Activated naive CD4-positive, alpha-beta T cell treated with anti-CD3 and anti-CD28 coated beads for 36 hours (primary cell): ENCODE data around the gene B4GALNT3. TPM values are rescaled to one million over a fixed set of nuclear protein-coding genes. Genes with fewer than 3 reads are reported as not detected.

ENCODE experiments used
- CTCF ChIA-PET: fragments of 350-600 bp; sonication (Branson Sonifier 250); formaldehyde crosslinking; loops from one replicate; lab custom pipeline; 2021; ENCODE audit warnings: antibody characterized with exemption; lab: Charles Lee
- DNase-seq: peaks from one replicate; pipeline ENCODE4 v3.0.0-alpha.2; 2020
- H3K27ac Mint-ChIP-seq: one replicate; pipeline ENCODE4 v1.8.0; 2021; ENCODE audit warnings: mild to moderate bottlenecking, mixed read lengths
- H3K27me3 Mint-ChIP-seq: one replicate; pipeline ENCODE4 v1.8.0; 2021; ENCODE audit warnings: low read depth, mixed read lengths
- H3K36me3 Mint-ChIP-seq: one replicate; pipeline ENCODE4 v1.8.0; 2021; ENCODE audit warnings: low read depth, mixed read lengths
- H3K4me1 Mint-ChIP-seq: one replicate; pipeline ENCODE4 v1.8.0; 2021; ENCODE audit warnings: low read depth, mixed read lengths
- H3K4me3 Mint-ChIP-seq: one replicate; pipeline ENCODE4 v1.8.0; 2021; ENCODE audit warnings: mild to moderate bottlenecking, moderate library complexity, mixed read lengths
- H3K9me3 Mint-ChIP-seq: one replicate; pipeline ENCODE4 v1.8.0; 2021; ENCODE audit warnings: mixed read lengths
- intact Hi-C: fragments of 100-400 bp; cut with micrococcal nuclease; formaldehyde crosslinking; loops from one replicate; pipeline ENCODE4 v1.15.1; 2023
- total RNA-seq, 2 experiments: library from RNA; stranded (reverse); gene quantifications; one replicate each; pipeline ENCODE4 v1.2.3, GENCODE V29; 2021

B4GALNT3 gene
- total RNA-seq, 2 experiments from 2014 or later = 1.1 to 1.2 TPM

- no peaks in the 10 kb centered on the region for H3K9me3 Mint-ChIP-seq
- no peaks in the 10 kb centered on the region for H3K36me3 Mint-ChIP-seq
- CTCF ChIA-PET = interaction anchor here (0.6 to 7.3 kb wide), 12 partner anchors 12 to 399 kb away, joined by 3 to 70 read pairs (median 4); no protein-coding TSS in a partner anchor
- DNase-seq = no peak
- intact Hi-C loops = loop anchor here (10.0 kb wide), 1 partner anchor 489 kb away; the partner anchor contains the start of gene RAD52
- peaks cover 10% of the 10 kb centered on the region for H3K4me1 Mint-ChIP-seq
- no peak overlapping the region for H3K4me3 Mint-ChIP-seq
- H3K27ac Mint-ChIP-seq = no peak overlapping the region
- H3K27me3 Mint-ChIP-seq = peaks cover 11% of the 10 kb centered on the region
Measured at GRCh38 chr12:455821-456220, 3.9 kb upstream of the B4GALNT3 start.

- CTCF ChIA-PET = interaction anchor here (1.5 to 6.3 kb wide), 4 partner anchors 8 to 89 kb away, joined by 5 to 34 read pairs (median 9); no protein-coding TSS in a partner anchor
- Mint-ChIP-seq H3K27me3 (peaks cover 22% of the 10 kb centered on the region), H3K4me1 (peaks cover 11% of the 10 kb centered on the region), H3K27ac (no peak overlapping the region), H3K4me3 (no peak overlapping the region), H3K36me3 (no peaks in the 10 kb centered on the region), H3K9me3 (no peaks in the 10 kb centered on the region)
- DNase-seq = no peak
- intact Hi-C loops = loop anchor here (10.0 kb wide), 1 partner anchor 487 kb away; the partner anchor contains the start of gene RAD52
Measured at GRCh38 chr12:457676-458075, 2.1 kb upstream of the B4GALNT3 start.

- no peaks in the 10 kb centered on the region for H3K36me3 Mint-ChIP-seq
- CTCF ChIA-PET = interaction anchor here (0.7 kb wide), 1 partner anchor 85 kb away, joined by 4 read pairs; no protein-coding TSS in a partner anchor
- H3K27me3 Mint-ChIP-seq = peaks cover 22% of the 10 kb centered on the region
- H3K4me1 Mint-ChIP-seq = peaks cover 11% of the 10 kb centered on the region
- intact Hi-C loops = loop anchor here (10.0 kb wide), 1 partner anchor 486 kb away; the partner anchor contains the start of gene RAD52
- H3K4me3 Mint-ChIP-seq = peak overlapping the region; percentile 66
- DNase-seq = no peak
- no peaks in the 10 kb centered on the region for H3K9me3 Mint-ChIP-seq
- no peak overlapping the region for H3K27ac Mint-ChIP-seq
Measured at GRCh38 chr12:459050-459429, 699 bp upstream of the B4GALNT3 start.

GRCh38 chr12:460261-461230 lies 807 bp downstream of the B4GALNT3 start:
- Mint-ChIP-seq H3K4me3 (peak overlapping the region; percentile 72), H3K36me3 (no peaks in the 10 kb centered on the region), H3K4me1 (peaks cover 11% of the 10 kb centered on the region), H3K27ac (no peak overlapping the region), H3K9me3 (no peaks in the 10 kb centered on the region), H3K27me3 (peaks cover 22% of the 10 kb centered on the region)
- DNase-seq = peak; percentile 44
- CTCF ChIA-PET = interaction anchor here (0.8 kb wide), 1 partner anchor 87 kb away, joined by 3 read pairs; no protein-coding TSS in a partner anchor
- intact Hi-C loops = no loop called here

DNA sequence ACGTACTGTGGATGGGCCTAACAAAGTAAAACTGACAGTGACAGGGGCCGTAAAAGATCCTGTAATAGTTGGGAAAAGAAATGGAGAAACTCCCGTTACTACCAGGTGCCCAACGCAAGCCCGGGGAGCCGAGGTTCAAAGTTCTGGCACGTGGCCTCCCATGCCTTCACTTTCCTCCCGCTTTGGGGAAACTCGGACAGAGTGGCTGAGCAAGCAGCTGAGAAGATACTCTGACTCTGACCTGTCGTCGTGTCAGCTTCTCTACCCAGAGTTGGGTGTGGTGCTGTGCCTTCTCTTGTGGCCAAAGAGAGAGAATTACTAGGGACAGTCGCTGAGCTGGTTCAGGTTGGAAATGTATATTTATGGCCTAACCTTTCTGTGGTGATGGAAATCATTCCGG lies 1.7 kb downstream of the B4GALNT3 start:
- Mint-ChIP-seq H3K9me3 (no peaks in the 10 kb centered on the region), H3K4me3 (peak overlapping the region; percentile 72), H3K27ac (no peak overlapping the region), H3K4me1 (peaks cover 11% of the 10 kb centered on the region), H3K36me3 (no peaks in the 10 kb centered on the region), H3K27me3 (peaks cover 22% of the 10 kb centered on the region)
- CTCF ChIA-PET = interaction anchor here (0.7 to 3.2 kb wide), 3 partner anchors 8 to 86 kb away, joined by 3 to 17 read pairs (median 3); no protein-coding TSS in a partner anchor
- DNase-seq = no peak
- intact Hi-C loops = no loop called here

GRCh38 chr12:462936-463705 lies 3.4 kb downstream of the B4GALNT3 start:
- intact Hi-C loops = no loop called here
- Mint-ChIP-seq H3K9me3 (no peaks in the 10 kb centered on the region), H3K36me3 (no peaks in the 10 kb centered on the region), H3K27me3 (peaks cover 17% of the 10 kb centered on the region), H3K4me1 (peaks cover 8% of the 10 kb centered on the region), H3K4me3 (no peak overlapping the region), H3K27ac (no peak overlapping the region)
- CTCF ChIA-PET = interaction anchor here (1.3 to 3.2 kb wide), 3 partner anchors 10 to 84 kb away, joined by 5 to 17 read pairs (median 5); no protein-coding TSS in a partner anchor
- DNase-seq = no peak

DNA sequence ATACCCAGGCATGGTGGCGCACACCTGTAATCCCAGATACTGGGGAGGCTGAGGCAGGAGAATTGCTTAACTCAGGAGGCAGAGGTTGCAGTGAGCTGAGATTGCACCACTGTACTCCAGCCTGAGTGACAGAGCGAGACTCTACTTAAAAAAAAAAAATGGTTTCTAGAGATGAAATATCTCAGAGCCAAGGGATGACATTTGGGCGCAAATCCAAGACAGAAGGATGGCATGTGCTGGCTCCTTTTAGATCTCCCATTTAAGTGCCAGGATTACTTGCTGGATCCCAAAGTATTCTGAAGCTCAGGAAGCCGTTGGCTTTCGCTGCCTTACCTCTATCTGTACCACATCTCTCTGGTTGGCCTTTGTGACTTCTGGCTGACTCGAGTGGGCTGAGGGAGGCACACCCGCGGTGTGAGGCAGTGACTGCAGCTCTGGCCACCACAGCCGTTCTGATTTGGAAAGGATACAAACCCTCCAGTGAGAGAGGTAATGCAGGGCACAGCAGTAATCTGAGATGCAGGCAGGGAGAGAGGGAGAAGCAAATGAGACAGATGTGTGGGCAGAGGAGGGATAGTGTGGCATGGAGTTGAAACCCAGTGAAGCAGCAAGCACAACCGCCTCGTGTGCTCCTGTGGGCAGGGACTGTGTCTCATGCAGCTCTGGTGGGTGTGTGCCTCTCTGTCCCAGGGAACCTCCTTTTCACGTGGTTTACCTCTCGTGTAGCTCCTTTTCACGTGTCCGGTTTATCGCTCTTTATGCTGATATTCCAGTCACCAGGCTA lies 4.9 kb downstream of the B4GALNT3 start:
- no peaks in the 10 kb centered on the region for H3K9me3 Mint-ChIP-seq
- H3K36me3 Mint-ChIP-seq = no peaks in the 10 kb centered on the region
- H3K4me3 Mint-ChIP-seq = no peak overlapping the region
- H3K27me3 Mint-ChIP-seq = peaks cover 11% of the 10 kb centered on the region
- CTCF ChIA-PET = interaction anchor here (1.2 to 3.2 kb wide), 3 partner anchors 11 to 83 kb away, joined by 3 to 17 read pairs (median 5); no protein-coding TSS in a partner anchor
- intact Hi-C loops = no loop called here
- H3K27ac Mint-ChIP-seq = no peak overlapping the region
- DNase-seq = no peak
- peaks cover 3% of the 10 kb centered on the region for H3K4me1 Mint-ChIP-seq

GRCh38 chr12:466039-466438 lies 6.3 kb downstream of the B4GALNT3 start:
- intact Hi-C loops = no loop called here
- Mint-ChIP-seq H3K9me3 (no peaks in the 10 kb centered on the region), H3K36me3 (no peaks in the 10 kb centered on the region), H3K4me3 (no peak overlapping the region), H3K4me1 (peaks cover under 1% of the 10 kb centered on the region), H3K27ac (no peak overlapping the region), H3K27me3 (peaks cover 9% of the 10 kb centered on the region)
- CTCF ChIA-PET = interaction anchor here (1.5 kb wide), 1 partner anchor 12 kb away, joined by 4 read pairs; no protein-coding TSS in a partner anchor
- DNase-seq = no peak

DNA sequence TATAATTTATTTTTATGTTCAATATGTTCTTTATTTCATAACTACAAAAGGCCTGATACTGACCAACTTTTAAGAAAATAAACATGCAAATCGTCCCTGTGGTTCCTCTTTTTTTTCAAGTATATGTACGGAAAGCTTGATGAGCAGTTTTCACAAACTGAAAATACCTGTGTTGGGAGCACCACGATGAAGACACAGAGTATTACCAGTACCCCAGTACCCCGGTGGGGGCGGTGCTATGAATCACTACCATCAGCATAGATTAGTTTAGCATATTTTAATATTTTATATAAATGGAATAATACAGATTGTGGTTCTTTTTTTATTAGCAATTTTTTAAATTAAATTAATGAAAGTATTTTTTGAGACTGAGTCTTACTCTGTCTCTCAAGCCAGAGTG lies 7.0 kb downstream of the B4GALNT3 start:
- no peak overlapping the region for H3K27ac Mint-ChIP-seq
- DNase-seq = no peak
- no peaks in the 10 kb centered on the region for H3K4me1 Mint-ChIP-seq
- intact Hi-C loops = no loop called here
- no peaks in the 10 kb centered on the region for H3K36me3 Mint-ChIP-seq
- CTCF ChIA-PET = interaction anchor here (1.5 kb wide), 1 partner anchor 13 kb away, joined by 4 read pairs; no protein-coding TSS in a partner anchor
- peaks cover 2% of the 10 kb centered on the region for H3K27me3 Mint-ChIP-seq
- H3K9me3 Mint-ChIP-seq = no peaks in the 10 kb centered on the region
- no peak overlapping the region for H3K4me3 Mint-ChIP-seq

DNA sequence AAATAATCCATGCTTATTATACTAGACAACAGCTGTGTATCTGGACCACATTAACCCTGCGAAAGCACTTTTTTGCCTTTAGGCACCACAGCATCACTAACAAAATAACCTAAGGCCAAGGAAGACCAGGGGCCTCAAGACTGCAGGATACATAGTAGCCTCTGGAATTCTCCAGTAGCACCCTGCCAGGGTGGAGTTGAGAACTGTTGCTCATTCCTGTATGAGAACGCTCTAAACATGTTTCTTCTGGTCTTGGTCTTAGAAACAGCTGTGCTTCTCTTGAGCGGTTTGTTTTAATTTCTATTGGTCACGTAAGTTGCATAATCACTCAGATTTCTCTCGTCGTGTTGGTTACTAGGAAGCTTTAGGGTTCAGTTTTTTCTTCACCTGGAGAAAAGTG lies 7.9 kb downstream of the B4GALNT3 start:
- Mint-ChIP-seq H3K27ac (no peak overlapping the region), H3K4me1 (no peaks in the 10 kb centered on the region), H3K36me3 (no peaks in the 10 kb centered on the region), H3K9me3 (no peaks in the 10 kb centered on the region), H3K4me3 (no peak overlapping the region), H3K27me3 (no peaks in the 10 kb centered on the region)
- CTCF ChIA-PET = interaction anchor here (0.8 to 1.5 kb wide), 2 partner anchors 12 to 14 kb away, joined by 3 to 4 read pairs; no protein-coding TSS in a partner anchor
- DNase-seq = no peak
- intact Hi-C loops = no loop called here
